Tibial artery (tissue), 4 donors: ENCODE results near the gene ZNF865.
A peak's percentile ranks its signal among the peaks of the same experiment; 100 is the strongest.

ENCODE experiments used
- DNase-seq, 2 donors: peaks; one replicate each; pipeline ENCODE4 v3.0.0-alpha.2; 2019
- H3K27ac ChIP-seq, 2 donors: fragments of 200-600 bp; sonication (generic) in 1 of 2; 1 replicate in 1 of 2; 2 replicates in 1 of 2; pipeline ENCODE4 v1.5.1; 2018 to 2019; ENCODE audit warnings: mild to moderate bottlenecking in 1 of 2
- H3K27me3 ChIP-seq, 2 donors: fragments of 200-600 bp; sonication (generic) in 1 of 2; one replicate each; pipeline versions ENCODE4 v1.5.1 to v1.6.0; 2016 to 2019
- H3K36me3 ChIP-seq, 3 donors: fragments of 200-600 bp; sonication (generic) in 2 of 3; one replicate each; pipeline ENCODE4 v1.5.1; 2016 to 2019; ENCODE audit warnings: mild to moderate bottlenecking in 2 of 3
- H3K4me1 ChIP-seq, 4 donors: fragments of 200-600 bp; sonication (generic) in 2 of 4; 1 replicate in 3 of 4; 2 replicates in 1 of 4; pipeline ENCODE4 v1.5.1; 2016 to 2019
- H3K4me3 ChIP-seq, 2 donors: fragments of 200-600 bp; sonication (generic) in 1 of 2; 1 replicate in 1 of 2; 2 replicates in 1 of 2; pipeline ENCODE4 v1.5.1; 2018 to 2019; ENCODE audit warnings: mild to moderate bottlenecking in 2 of 2
- H3K9me3 ChIP-seq, 3 donors: fragments of 200-600 bp; sonication (generic) in 1 of 3; one replicate each; pipeline ENCODE4 v1.5.1; 2016 to 2019
- intact Hi-C: fragments of 100-400 bp; cut with DNase I; formaldehyde crosslinking; loops from one replicate; pipeline ENCODE4 v1.15.0; 2023; ENCODE audit warnings: low total_unique reads
- TF ChIP-seq, protein P1 (sequence below), 2 experiments: fragments of 200-600 bp in 1 of 2; fragments of 450-650 bp in 1 of 2; IDR thresholded peaks; one replicate each; pipeline ENCODE4 v1.5.1; 2017 to 2019; ENCODE audit warnings: antibody characterized with exemption in 2 of 2, mild to moderate bottlenecking in 1 of 2, moderate library complexity in 1 of 2

Gene ZNF865

DNA sequence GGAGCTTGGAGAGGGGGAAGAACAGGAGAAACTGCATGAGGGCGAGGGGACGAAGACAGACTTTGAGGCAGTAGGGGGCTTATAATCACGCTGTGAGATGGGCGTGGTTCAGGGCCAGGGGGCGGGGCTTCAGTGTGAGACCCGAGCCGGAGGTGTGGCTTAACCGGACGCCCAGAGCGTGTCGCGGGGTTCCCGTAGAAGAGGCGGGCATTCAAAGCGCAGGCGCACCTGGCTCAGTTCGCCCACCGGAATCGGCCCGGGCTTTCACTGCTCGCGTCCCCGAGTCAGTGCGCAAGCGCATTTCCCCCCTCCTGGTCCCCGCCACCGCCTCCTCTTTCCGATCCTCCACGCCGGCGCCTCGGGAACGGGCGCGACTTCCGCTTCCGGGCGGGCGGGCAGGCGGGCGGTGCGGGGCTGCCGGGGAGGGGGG, 225 bp upstream of the ZNF865 start:
- TF ChIP-seq, protein P1, sequence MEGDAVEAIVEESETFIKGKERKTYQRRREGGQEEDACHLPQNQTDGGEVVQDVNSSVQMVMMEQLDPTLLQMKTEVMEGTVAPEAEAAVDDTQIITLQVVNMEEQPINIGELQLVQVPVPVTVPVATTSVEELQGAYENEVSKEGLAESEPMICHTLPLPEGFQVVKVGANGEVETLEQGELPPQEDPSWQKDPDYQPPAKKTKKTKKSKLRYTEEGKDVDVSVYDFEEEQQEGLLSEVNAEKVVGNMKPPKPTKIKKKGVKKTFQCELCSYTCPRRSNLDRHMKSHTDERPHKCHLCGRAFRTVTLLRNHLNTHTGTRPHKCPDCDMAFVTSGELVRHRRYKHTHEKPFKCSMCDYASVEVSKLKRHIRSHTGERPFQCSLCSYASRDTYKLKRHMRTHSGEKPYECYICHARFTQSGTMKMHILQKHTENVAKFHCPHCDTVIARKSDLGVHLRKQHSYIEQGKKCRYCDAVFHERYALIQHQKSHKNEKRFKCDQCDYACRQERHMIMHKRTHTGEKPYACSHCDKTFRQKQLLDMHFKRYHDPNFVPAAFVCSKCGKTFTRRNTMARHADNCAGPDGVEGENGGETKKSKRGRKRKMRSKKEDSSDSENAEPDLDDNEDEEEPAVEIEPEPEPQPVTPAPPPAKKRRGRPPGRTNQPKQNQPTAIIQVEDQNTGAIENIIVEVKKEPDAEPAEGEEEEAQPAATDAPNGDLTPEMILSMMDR (IDR thresholded peaks at IDR 0.05), result peak in 1 of 2 experiments; percentile 16
- H3K27me3 ChIP-seq, result no peaks in the 10 kb centered on the region
- peaks cover 0 to 27% (median 2%) of the 10 kb centered on the region in 3 donors for H3K36me3 ChIP-seq
- peak overlapping the region; percentile 92 to 96 for H3K4me3 ChIP-seq
- peaks cover 3 to 53% (median 34%) of the 10 kb centered on the region in 4 donors for H3K4me1 ChIP-seq
- no peaks in the 10 kb centered on the region for H3K9me3 ChIP-seq
- H3K27ac ChIP-seq, result peak overlapping the region; percentile 95
- DNase-seq, result peak; percentile 95 to 98
- intact Hi-C loops, result no loop called here

DNA sequence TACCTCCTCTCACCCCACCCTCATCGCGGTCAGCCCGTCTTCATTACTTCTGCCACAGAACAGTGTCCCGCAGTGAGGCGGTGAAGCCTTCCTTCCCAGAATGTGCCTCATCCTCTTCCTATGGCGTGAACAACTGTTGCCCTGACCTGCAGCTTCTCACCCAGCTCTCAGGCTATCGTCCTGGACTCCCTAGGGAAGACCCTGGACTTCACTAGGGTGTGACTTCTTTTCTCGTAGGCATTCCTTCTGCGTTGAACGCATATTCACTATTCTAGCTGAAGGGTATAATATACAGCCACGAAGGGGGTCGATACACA, 982 bp downstream of the ZNF865 start:
- Histone ChIP-seq H3K27me3 (no peaks in the 10 kb centered on the region), H3K36me3 (peaks cover 0 to 38% (median 7%) of the 10 kb centered on the region in 3 donors), H3K9me3 (no peaks in the 10 kb centered on the region), H3K4me1 (peaks cover 0 to 47% (median 30%) of the 10 kb centered on the region in 4 donors), H3K27ac (peak overlapping the region; percentile 95), H3K4me3 (peak overlapping the region; percentile 92 to 96)
- TF ChIP-seq, protein P1 (IDR thresholded peaks at IDR 0.05), result no peak
- DNase-seq, result no peak
- intact Hi-C loops, result loop anchor here (2.0 kb wide), 1 partner anchor 90 kb away; no protein-coding TSS in a partner anchor

DNA sequence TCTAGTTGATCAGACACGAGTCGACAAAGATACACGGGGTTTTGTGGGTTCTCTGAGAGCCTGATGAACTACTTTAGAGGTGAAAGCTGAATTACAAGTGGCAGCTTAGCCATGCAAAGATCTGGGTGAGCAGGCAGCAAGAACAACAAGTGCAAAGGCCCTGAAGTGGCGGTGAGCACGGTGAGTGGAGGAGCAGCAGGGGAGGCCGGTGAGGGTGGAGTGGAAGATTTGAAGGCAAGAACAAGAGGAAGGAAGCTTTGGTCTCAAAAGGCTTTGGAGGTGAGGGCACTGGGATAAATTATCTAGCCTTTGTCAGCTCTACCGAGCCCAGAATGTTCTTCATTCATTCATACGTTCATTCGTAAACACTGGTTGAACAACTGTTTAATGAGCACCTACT, 1.4 kb downstream of the ZNF865 start:
- Histone ChIP-seq H3K4me3 (peak overlapping the region in 1 of 2 donors; percentile 96), H3K4me1 (peaks cover 0 to 46% (median 32%) of the 10 kb centered on the region in 4 donors), H3K27me3 (no peaks in the 10 kb centered on the region)

DNA sequence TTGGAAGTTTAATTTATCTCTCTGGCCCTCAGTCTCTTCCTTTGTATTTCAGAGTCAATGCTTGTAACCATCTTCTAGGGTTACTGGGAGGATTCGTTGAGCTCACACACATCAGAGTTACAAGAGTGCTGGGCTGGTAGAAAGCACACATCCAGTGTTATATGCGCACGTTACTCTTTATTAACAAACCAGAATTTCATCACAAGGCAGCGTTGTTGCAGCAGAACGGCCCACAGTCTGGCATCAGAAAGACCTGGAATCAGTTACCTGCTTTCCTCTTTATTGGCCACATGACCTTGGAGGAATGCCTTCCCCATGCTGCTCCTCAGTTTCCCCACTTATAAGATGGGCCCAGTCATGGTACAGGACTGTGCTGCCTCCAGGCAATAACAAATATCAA, 3.9 kb downstream of the ZNF865 start:
- Histone ChIP-seq H3K9me3 (no peaks in the 10 kb centered on the region), H3K36me3 (peaks cover 0 to 40% (median 15%) of the 10 kb centered on the region in 3 donors), H3K27ac (no peak overlapping the region), H3K4me3 (no peak overlapping the region), H3K4me1 (peaks cover 0 to 42% (median 27%) of the 10 kb centered on the region in 4 donors), H3K27me3 (no peaks in the 10 kb centered on the region)
- no peak for DNase-seq
- intact Hi-C loops, result no loop called here
- TF ChIP-seq, protein P1 (IDR thresholded peaks at IDR 0.05), result no peak

More for the DNA sequence above, 1.4 kb downstream of the ZNF865 start:
- DNase-seq, result no peak
- Histone ChIP-seq H3K36me3 (peaks cover 0 to 38% (median 7%) of the 10 kb centered on the region in 3 donors), H3K9me3 (no peaks in the 10 kb centered on the region), H3K27ac (peak overlapping the region; percentile 95)
- intact Hi-C loops, result loop anchor here (2.0 kb wide), 1 partner anchor 90 kb away; no protein-coding TSS in a partner anchor
- TF ChIP-seq, protein P1 (IDR thresholded peaks at IDR 0.05), result no peak

DNA sequence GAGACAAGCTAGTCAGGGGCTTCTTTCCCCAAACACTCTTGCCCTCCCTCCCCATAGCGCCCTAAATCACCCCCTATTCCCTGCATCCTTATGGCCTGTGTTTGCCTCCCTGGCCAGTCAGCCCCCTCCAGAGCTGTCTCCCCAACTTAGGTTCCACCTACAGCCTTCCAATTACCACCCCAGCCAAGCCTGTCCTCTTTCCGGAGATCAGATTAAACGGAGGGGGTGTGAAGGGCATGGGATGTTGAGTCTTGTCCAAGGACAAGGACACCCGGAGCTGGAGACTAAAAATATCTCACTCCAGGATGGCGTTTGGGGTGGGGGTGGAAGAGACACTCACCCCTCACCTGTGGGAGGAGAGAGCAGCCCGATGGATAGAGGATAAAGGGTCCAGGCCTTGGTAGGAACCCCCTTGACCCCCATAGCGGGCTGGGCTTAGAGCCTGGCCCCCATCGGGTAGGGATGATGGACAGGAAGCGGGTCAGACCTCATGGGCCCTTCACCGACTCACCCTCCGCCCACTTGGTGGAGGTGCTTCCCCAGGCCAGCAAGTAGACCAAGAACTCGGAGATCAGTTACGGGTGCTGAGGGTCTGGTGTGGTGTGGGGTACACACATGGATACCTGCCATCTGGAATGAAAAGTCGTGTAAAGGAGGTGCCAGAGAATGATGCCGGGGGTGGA, 6.0 kb downstream of the ZNF865 start:
- intact Hi-C loops, result no loop called here
- Histone ChIP-seq H3K36me3 (peaks cover 11 to 61% (median 33%) of the 10 kb centered on the region in 3 donors), H3K4me3 (no peak overlapping the region), H3K4me1 (peaks cover 0 to 28% (median 15%) of the 10 kb centered on the region in 4 donors), H3K9me3 (no peaks in the 10 kb centered on the region), H3K27me3 (no peaks in the 10 kb centered on the region), H3K27ac (no peak overlapping the region)
- TF ChIP-seq, protein P1 (IDR thresholded peaks at IDR 0.05), result no peak
- DNase-seq, result no peak
